LNCAP (cell line): ENCODE data around the gene IKZF1.

ENCODE experiments used
- TF ChIP-seq, protein P1 (sequence below): fragments of 450-650 bp; IDR thresholded peaks from 2 replicates; pipeline ENCODE4 v1.5.1; 2017; ENCODE audit warnings: mild to moderate bottlenecking

Gene IKZF1

GRCh38 chr7:50428911-50429310, 124.4 kb downstream of the IKZF1 start:
- TF ChIP-seq, protein P1, sequence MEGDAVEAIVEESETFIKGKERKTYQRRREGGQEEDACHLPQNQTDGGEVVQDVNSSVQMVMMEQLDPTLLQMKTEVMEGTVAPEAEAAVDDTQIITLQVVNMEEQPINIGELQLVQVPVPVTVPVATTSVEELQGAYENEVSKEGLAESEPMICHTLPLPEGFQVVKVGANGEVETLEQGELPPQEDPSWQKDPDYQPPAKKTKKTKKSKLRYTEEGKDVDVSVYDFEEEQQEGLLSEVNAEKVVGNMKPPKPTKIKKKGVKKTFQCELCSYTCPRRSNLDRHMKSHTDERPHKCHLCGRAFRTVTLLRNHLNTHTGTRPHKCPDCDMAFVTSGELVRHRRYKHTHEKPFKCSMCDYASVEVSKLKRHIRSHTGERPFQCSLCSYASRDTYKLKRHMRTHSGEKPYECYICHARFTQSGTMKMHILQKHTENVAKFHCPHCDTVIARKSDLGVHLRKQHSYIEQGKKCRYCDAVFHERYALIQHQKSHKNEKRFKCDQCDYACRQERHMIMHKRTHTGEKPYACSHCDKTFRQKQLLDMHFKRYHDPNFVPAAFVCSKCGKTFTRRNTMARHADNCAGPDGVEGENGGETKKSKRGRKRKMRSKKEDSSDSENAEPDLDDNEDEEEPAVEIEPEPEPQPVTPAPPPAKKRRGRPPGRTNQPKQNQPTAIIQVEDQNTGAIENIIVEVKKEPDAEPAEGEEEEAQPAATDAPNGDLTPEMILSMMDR, result no peak

DNA sequence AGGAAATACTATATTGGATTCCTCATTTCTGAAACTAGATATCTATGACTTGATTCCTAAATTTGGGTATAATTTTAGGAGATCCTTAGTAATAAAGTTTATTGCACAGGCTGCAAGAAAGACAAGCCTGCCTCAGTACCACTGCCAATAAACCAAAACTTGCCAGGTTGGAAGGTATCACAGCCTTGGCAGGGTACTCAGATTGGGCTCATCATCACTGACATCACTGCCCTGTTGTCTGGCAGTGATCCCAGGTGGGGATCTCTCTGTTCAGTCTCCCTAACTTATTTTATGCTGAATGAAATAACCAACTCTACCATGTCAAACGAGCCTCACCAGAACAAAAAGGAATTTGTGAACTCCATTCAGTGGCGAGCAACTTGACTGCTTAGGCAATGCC, 126.8 kb downstream of the IKZF1 start:
- TF ChIP-seq, protein P1, result no peak

GRCh38 chr7:50431722-50432305, 127.3 kb downstream of the IKZF1 start:
- TF ChIP-seq, protein P1, result no peak

GRCh38 chr7:50436133-50436806, 131.8 kb downstream of the IKZF1 start:
- TF ChIP-seq, protein P1, result no peak

DNA sequence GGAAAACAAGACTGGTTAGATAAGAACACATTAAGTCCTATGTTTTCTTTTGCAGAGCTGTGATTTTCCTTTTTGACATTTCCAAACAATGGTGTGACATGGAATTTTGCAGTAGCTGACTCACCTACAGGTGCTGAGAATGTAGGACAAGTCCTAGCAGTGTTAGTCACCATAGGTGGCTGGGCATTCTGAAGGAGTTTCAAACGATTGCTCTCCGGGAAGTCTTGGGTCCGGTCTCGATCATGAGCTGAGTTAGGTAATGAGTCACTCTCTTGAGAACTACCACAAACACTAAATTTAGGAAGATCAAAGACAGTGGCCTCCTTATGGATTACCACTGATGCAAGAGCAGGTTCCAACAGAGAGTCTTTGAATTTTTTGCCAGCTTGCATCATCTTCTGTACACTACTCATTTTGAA, 142.0 kb downstream of the IKZF1 start:
- TF ChIP-seq, protein P1, result no peak

DNA sequence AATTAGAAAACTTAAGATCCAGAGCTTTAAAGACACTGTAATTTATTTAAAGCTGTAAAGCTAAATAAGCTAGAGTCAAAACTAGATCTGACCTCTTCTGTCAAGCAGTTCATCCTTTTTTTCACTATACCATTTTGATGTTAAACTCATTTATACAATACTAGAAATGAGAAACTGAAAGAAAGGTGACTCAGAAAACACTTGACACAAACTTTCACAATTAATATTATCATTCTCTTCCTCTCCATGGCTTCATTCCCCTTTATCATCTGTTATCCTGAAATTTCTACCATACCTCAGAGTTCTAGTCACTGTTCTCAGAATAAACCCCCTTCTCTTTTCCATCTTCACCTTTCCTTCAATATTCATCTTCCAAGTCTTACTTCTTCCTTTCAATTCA, 144.3 kb downstream of the IKZF1 start:
- TF ChIP-seq, protein P1, result no peak

DNA sequence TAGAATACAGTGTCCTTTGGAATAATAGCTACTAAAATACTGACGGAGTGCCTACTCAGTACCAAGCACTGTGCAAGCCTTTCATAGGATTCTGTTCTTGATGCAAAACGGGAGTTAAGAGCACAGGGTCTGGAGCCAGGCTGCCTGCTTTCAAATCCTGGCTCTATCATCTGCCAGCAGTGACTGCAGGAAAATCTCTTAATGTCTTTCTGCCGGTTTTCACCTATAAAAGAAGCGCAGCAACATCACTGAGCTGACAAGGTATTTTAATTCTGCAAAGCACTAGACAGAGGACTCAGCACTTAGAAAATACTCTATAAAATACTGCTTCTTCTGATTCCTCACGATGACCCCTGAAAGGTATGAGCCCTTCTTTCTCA, 145.0 kb downstream of the IKZF1 start:
- TF ChIP-seq, protein P1, result no peak
